Mesenchymal stem cell (in vitro differentiated cells and primary cell): ENCODE results near the gene LRRTM3.

Experiments
- DNase-seq: peaks from one replicate; pipeline ENCODE4 v3.0.0-alpha.2; 2013
- H2AFZ ChIP-seq: one replicate; pipeline ENCODE4 v1.6.1; 2013; ENCODE audit warnings: low read depth, mild to moderate bottlenecking, control low read depth, inconsistent platforms, low read length, moderate library complexity
- H2AK5ac ChIP-seq: 2 replicates; pipeline ENCODE4 v1.6.1; 2013; ENCODE audit warnings: low read length, moderate library complexity, mild to moderate bottlenecking, inconsistent platforms; ENCODE audit not compliant: severe bottlenecking
- H2BK120ac ChIP-seq: one replicate; pipeline ENCODE4 v1.6.1; 2013; ENCODE audit warnings: low read depth, mild to moderate bottlenecking, inconsistent platforms, low read length, moderate library complexity
- H2BK12ac ChIP-seq, 2 experiments: one replicate each; pipeline ENCODE4 v1.6.1; 2013; ENCODE audit warnings: inconsistent platforms in 2 of 2, low read length in 2 of 2, mild to moderate bottlenecking in 2 of 2, moderate library complexity in 2 of 2, control low read depth in 1 of 2
- H2BK15ac ChIP-seq: one replicate; pipeline ENCODE4 v1.6.1; 2013; ENCODE audit warnings: mild to moderate bottlenecking, low read depth, inconsistent platforms; ENCODE audit not compliant: poor library complexity, severe bottlenecking
- H2BK5ac ChIP-seq: 2 replicates; pipeline ENCODE4 v1.6.1; 2013; ENCODE audit warnings: low read depth, mild to moderate bottlenecking, low read length, control low read depth, inconsistent platforms; ENCODE audit not compliant: poor library complexity, severe bottlenecking
- H3K14ac ChIP-seq, 2 experiments: one replicate each; pipeline ENCODE4 v1.6.1; 2013; ENCODE audit warnings: inconsistent platforms in 2 of 2, low read length in 2 of 2, control low read depth in 1 of 2, mild to moderate bottlenecking in 1 of 2, moderate library complexity in 1 of 2
- H3K18ac ChIP-seq, 2 experiments: one replicate each; pipeline ENCODE4 v1.6.1; 2013; ENCODE audit warnings: inconsistent platforms in 2 of 2, low read length in 2 of 2, control low read depth in 1 of 2, low read depth in 1 of 2, mild to moderate bottlenecking in 1 of 2
- H3K23ac ChIP-seq, 2 experiments: one replicate each; pipeline ENCODE4 v1.6.1; 2013; ENCODE audit warnings: inconsistent platforms in 2 of 2, low read length in 2 of 2, mild to moderate bottlenecking in 2 of 2, moderate library complexity in 2 of 2, control low read depth in 1 of 2
- H3K27ac ChIP-seq: 2 replicates; pipeline ENCODE4 v1.5.1; 2013; ENCODE audit warnings: mild to moderate bottlenecking, moderate library complexity, low read length, control low read depth, inconsistent platforms; ENCODE audit not compliant: poor library complexity, severe bottlenecking
- H3K27me3 ChIP-seq, 2 experiments: 2 replicates each; pipeline versions ENCODE4 v1.6.1 to v1.7.0; 2013; ENCODE audit warnings: low read length in 2 of 2, mild to moderate bottlenecking in 2 of 2, moderate library complexity in 2 of 2, control low read depth in 1 of 2, inconsistent platforms in 1 of 2; ENCODE audit not compliant: control insufficient read depth in 1 of 2, insufficient read depth in 1 of 2
- H3K36me3 ChIP-seq, 2 experiments: 2 replicates each; pipeline versions ENCODE4 v1.6.1 to v1.7.0; 2013; ENCODE audit warnings: low read length in 2 of 2, control low read depth in 1 of 2, inconsistent platforms in 1 of 2, low read depth in 1 of 2, mild to moderate bottlenecking in 1 of 2; ENCODE audit not compliant: insufficient read depth in 2 of 2, control insufficient read depth in 1 of 2
- H3K4ac ChIP-seq, 2 experiments: one replicate each; pipeline ENCODE4 v1.6.1; 2013; ENCODE audit warnings: inconsistent platforms in 2 of 2, low read length in 2 of 2, mild to moderate bottlenecking in 2 of 2, moderate library complexity in 2 of 2, control low read depth in 1 of 2, low read depth in 1 of 2
- H3K4me1 ChIP-seq: 2 replicates; pipeline ENCODE4 v1.6.1; 2013; ENCODE audit warnings: low read depth, low read length, control low read depth; ENCODE audit not compliant: control insufficient read depth, insufficient read depth
- H3K4me2 ChIP-seq: 2 replicates; pipeline ENCODE4 v1.6.1; 2013; ENCODE audit warnings: low read length, mild to moderate bottlenecking, inconsistent platforms; ENCODE audit not compliant: poor library complexity, severe bottlenecking
- H3K4me3 ChIP-seq, 2 experiments: 2 replicates each; pipeline versions ENCODE4 v1.5.1 to v1.7.0; 2013; ENCODE audit warnings: low read length in 2 of 2, mild to moderate bottlenecking in 2 of 2, control low read depth in 1 of 2, low read depth in 1 of 2; ENCODE audit not compliant: insufficient read depth in 1 of 2
- H3K79me1 ChIP-seq: replicated peaks from 2 replicates; pipeline ENCODE4 v1.6.1; 2013; ENCODE audit warnings: mild to moderate bottlenecking, control low read depth, low read length, inconsistent platforms; ENCODE audit not compliant: poor library complexity, severe bottlenecking
- H3K9ac ChIP-seq: 2 replicates; pipeline ENCODE4 v1.7.0; 2013; ENCODE audit warnings: mild to moderate bottlenecking, low read length, moderate library complexity
- H3K9me3 ChIP-seq: 2 replicates; pipeline ENCODE4 v1.7.0; 2013; ENCODE audit warnings: mild to moderate bottlenecking, low read length; ENCODE audit not compliant: control insufficient read depth
- H4K8ac ChIP-seq: one replicate; pipeline ENCODE4 v1.6.1; 2013; ENCODE audit warnings: inconsistent platforms, mild to moderate bottlenecking, low read length, moderate library complexity
- H4K91ac ChIP-seq: one replicate; pipeline ENCODE4 v1.6.1; 2013; ENCODE audit warnings: mild to moderate bottlenecking, low read length, inconsistent platforms
- WGBS: methylation state at CpG from one replicate; pipeline ENCODE4 v1.1.7; 2013; ENCODE audit warnings: mixed read lengths; 5-methylcytosine and 5-hydroxymethylcytosine counted together

LRRTM3 gene

GRCh38 chr10:67011480-67011879 lies 85.6 kb downstream of the LRRTM3 start:
- Histone ChIP-seq H3K4me2 (no peak overlapping the region), H3K18ac (no peak overlapping the region), H3K9me3 (no peaks in the 10 kb centered on the region)

GRCh38 chr10:67011981-67012380 lies 86.1 kb downstream of the LRRTM3 start:
- 70% methylated on average over 1 of the region's 3 CpGs for WGBS
- no peaks in the 10 kb centered on the region for H3K79me1 ChIP-seq

More at GRCh38 chr10:67011480-67011879, 85.6 kb downstream of the LRRTM3 start:
- Histone ChIP-seq H3K36me3 (no peaks in the 10 kb centered on the region), H3K27ac (no peak overlapping the region), H3K23ac (no peak overlapping the region), H3K4me3 (no peak overlapping the region), H3K79me1 (no peaks in the 10 kb centered on the region), H2BK120ac (no peak overlapping the region), H4K8ac (no peak overlapping the region), H3K27me3 (no peaks in the 10 kb centered on the region), H3K4ac (no peak overlapping the region), H2AFZ (no peak overlapping the region), H4K91ac (no peak overlapping the region), H2BK5ac (no peak overlapping the region), H2AK5ac (no peak overlapping the region), H3K4me1 (no peaks in the 10 kb centered on the region), H2BK15ac (no peak overlapping the region), H2BK12ac (no peak overlapping the region), H3K14ac (no peak overlapping the region), H3K9ac (no peak overlapping the region)
- no CpG with 5 or more reads among the region's 1 CpG for WGBS
- no peak for DNase-seq

GRCh38 chr10:67015225-67015624 lies 89.4 kb downstream of the LRRTM3 start:
- no peaks in the 10 kb centered on the region for H3K27me3 ChIP-seq
- no peak overlapping the region for H2BK120ac ChIP-seq
- H3K9ac ChIP-seq: no peak overlapping the region
- no peak overlapping the region for H2AK5ac ChIP-seq
- H2BK15ac ChIP-seq: no peak overlapping the region
- no peaks in the 10 kb centered on the region for H3K4me1 ChIP-seq
- no peak overlapping the region for H4K8ac ChIP-seq
- DNase-seq: no peak
- no peak overlapping the region for H2BK12ac ChIP-seq
- no peak overlapping the region for H2BK5ac ChIP-seq
- no peak overlapping the region for H3K4me3 ChIP-seq
- WGBS: no CpG with 5 or more reads among the region's 1 CpG
- no peak overlapping the region for H3K4ac ChIP-seq
- H3K4me2 ChIP-seq: no peak overlapping the region
- no peak overlapping the region for H3K27ac ChIP-seq
- no peaks in the 10 kb centered on the region for H3K79me1 ChIP-seq
- H3K36me3 ChIP-seq: no peaks in the 10 kb centered on the region
- no peak overlapping the region for H3K14ac ChIP-seq
- H3K9me3 ChIP-seq: no peaks in the 10 kb centered on the region
- H2AFZ ChIP-seq: no peak overlapping the region
- H3K18ac ChIP-seq: no peak overlapping the region
- no peak overlapping the region for H3K23ac ChIP-seq
- no peak overlapping the region for H4K91ac ChIP-seq

More at GRCh38 chr10:67011981-67012380, 86.1 kb downstream of the LRRTM3 start:
- no peak overlapping the region for H3K27ac ChIP-seq
- no peak overlapping the region for H2AFZ ChIP-seq
- DNase-seq: no peak
- no peak overlapping the region for H2BK12ac ChIP-seq
- no peak overlapping the region for H3K4ac ChIP-seq
- no peak overlapping the region for H3K14ac ChIP-seq
- no peak overlapping the region for H4K91ac ChIP-seq
- H2BK120ac ChIP-seq: no peak overlapping the region
- no peaks in the 10 kb centered on the region for H3K27me3 ChIP-seq
- H3K36me3 ChIP-seq: no peaks in the 10 kb centered on the region
- H3K4me1 ChIP-seq: no peaks in the 10 kb centered on the region
- H3K23ac ChIP-seq: no peak overlapping the region
- H2BK15ac ChIP-seq: no peak overlapping the region
- H3K9ac ChIP-seq: no peak overlapping the region
- no peaks in the 10 kb centered on the region for H3K9me3 ChIP-seq
- no peak overlapping the region for H2BK5ac ChIP-seq
- H3K4me2 ChIP-seq: no peak overlapping the region
- no peak overlapping the region for H2AK5ac ChIP-seq
- no peak overlapping the region for H3K4me3 ChIP-seq
- H3K18ac ChIP-seq: no peak overlapping the region
- H4K8ac ChIP-seq: no peak overlapping the region

- H3K36me3 ChIP-seq: no peaks in the 10 kb centered on the region
- no peak overlapping the region for H3K9ac ChIP-seq
- no peak overlapping the region for H2AK5ac ChIP-seq
- H3K4me2 ChIP-seq: no peak overlapping the region
- no peak overlapping the region for H3K14ac ChIP-seq
- H3K9me3 ChIP-seq: no peaks in the 10 kb centered on the region
- no peak overlapping the region for H4K91ac ChIP-seq
- no peak overlapping the region for H3K4me3 ChIP-seq
- no peak overlapping the region for H2AFZ ChIP-seq
- no peak overlapping the region for H3K23ac ChIP-seq
- H2BK12ac ChIP-seq: no peak overlapping the region
- H3K27ac ChIP-seq: no peak overlapping the region
- 33% methylated on average over 1 of the region's 2 CpGs for WGBS
- H2BK120ac ChIP-seq: no peak overlapping the region
- no peak overlapping the region for H4K8ac ChIP-seq
- no peak overlapping the region for H3K18ac ChIP-seq
- no peaks in the 10 kb centered on the region for H3K4me1 ChIP-seq
- no peak overlapping the region for H3K4ac ChIP-seq
- H3K27me3 ChIP-seq: no peaks in the 10 kb centered on the region
- no peaks in the 10 kb centered on the region for H3K79me1 ChIP-seq
- DNase-seq: no peak
- H2BK15ac ChIP-seq: no peak overlapping the region
- H2BK5ac ChIP-seq: no peak overlapping the region
Observed at GRCh38 chr10:67017218-67017617, 91.4 kb downstream of the LRRTM3 start.
